Activated naive CD8-positive, alpha-beta T cell treated with anti-CD3 and anti-CD28 coated beads, Interleukin-2, amount 10 ng/mL, durations not matched to agents 7 days and 5 days (primary cell): ENCODE measurements around the gene SMC1B. TPM values are rescaled to one million over a fixed set of nuclear protein-coding genes. Genes with fewer than 3 reads are reported as not detected.
"Not testable (repeated sequence)": the region's sequence is repeated elsewhere in the genome, so short reads cannot be mapped to it uniquely, and the experiment has no call there.

Experiments
- ATAC-seq: fragments of 150-1000 bp; cut with Tn5 transposase; one replicate; pipeline ENCODE4 v1.10.0; 2021; ENCODE audit warnings: low read depth, moderate library complexity
- POLR2A ChIA-PET: fragments of 350-600 bp; sonication (Branson Sonifier 250); formaldehyde crosslinking; loops from one replicate; lab custom pipeline; 2021; ENCODE audit warnings: antibody characterized with exemption; lab: Charles Lee
- DNase-seq: peaks from one replicate; pipeline ENCODE4 v3.0.0; 2021
- H3K27ac Mint-ChIP-seq: one replicate; pipeline ENCODE4 v1.8.0; 2022; ENCODE audit warnings: mild to moderate bottlenecking, mixed read lengths
- H3K27me3 Mint-ChIP-seq: one replicate; pipeline ENCODE4 v1.8.0; 2022; ENCODE audit warnings: mild to moderate bottlenecking, moderate library complexity, mixed read lengths
- H3K36me3 Mint-ChIP-seq: one replicate; pipeline ENCODE4 v1.8.0; 2021; ENCODE audit warnings: mild to moderate bottlenecking, mixed read lengths
- H3K4me1 Mint-ChIP-seq: one replicate; pipeline ENCODE4 v1.8.0; 2021; ENCODE audit warnings: mixed read lengths
- H3K4me3 Mint-ChIP-seq: one replicate; pipeline ENCODE4 v1.8.0; 2022; ENCODE audit warnings: mild to moderate bottlenecking, moderate library complexity, mixed read lengths
- H3K9me3 Mint-ChIP-seq: one replicate; pipeline ENCODE4 v1.8.0; 2021; ENCODE audit warnings: mixed read lengths
- total RNA-seq, 2 experiments: library from RNA; stranded (reverse); gene quantifications; one replicate each; pipeline ENCODE4 v1.2.3, GENCODE V29; 2021

The SMC1B gene
- total RNA-seq, 2 experiments from 2014 or later: 2.4 to 2.5 TPM

GRCh38 chr22:45436871-45437517 lies 23.6 kb upstream of the SMC1B start:
- not testable (repeated sequence) for H3K9me3 Mint-ChIP-seq

GRCh38 chr22:45435544-45436139 lies 22.2 kb upstream of the SMC1B start:
- no peak overlapping the region for H3K27ac Mint-ChIP-seq
- no peak overlapping the region for H3K4me3 Mint-ChIP-seq
- ATAC-seq (peak; percentile 85), DNase-seq (peak; percentile 80)
- H3K9me3 Mint-ChIP-seq: no peaks in the 10 kb centered on the region
- POLR2A ChIA-PET: no interaction called here
- peaks cover 4% of the 10 kb centered on the region for H3K27me3 Mint-ChIP-seq
- H3K36me3 Mint-ChIP-seq: peaks cover 2% of the 10 kb centered on the region
- peaks cover 9% of the 10 kb centered on the region for H3K4me1 Mint-ChIP-seq

More at GRCh38 chr22:45436871-45437517, 23.6 kb upstream of the SMC1B start:
- ATAC-seq, H3K36me3 Mint-ChIP-seq, H3K4me3 Mint-ChIP-seq, H3K27me3 Mint-ChIP-seq, H3K27ac Mint-ChIP-seq, DNase-seq: not testable (repeated sequence)
- POLR2A ChIA-PET: interaction anchor here (0.6 kb wide), 1 partner anchor 368 kb away, joined by 3 read pairs; no protein-coding TSS in a partner anchor
- peaks cover 16% of the 10 kb centered on the region for H3K4me1 Mint-ChIP-seq

GRCh38 chr22:45434981-45435380 lies 21.6 kb upstream of the SMC1B start:
- H3K4me3 Mint-ChIP-seq: no peak overlapping the region
- H3K27me3 Mint-ChIP-seq: peaks cover 3% of the 10 kb centered on the region
- H3K36me3 Mint-ChIP-seq: peaks cover 2% of the 10 kb centered on the region
- no peaks in the 10 kb centered on the region for H3K9me3 Mint-ChIP-seq
- POLR2A ChIA-PET: no interaction called here
- H3K4me1 Mint-ChIP-seq: peaks cover 7% of the 10 kb centered on the region
- DNase-seq: no peak
- H3K27ac Mint-ChIP-seq: peak overlapping the region; percentile 37
- no peak for ATAC-seq

- no peaks in the 10 kb centered on the region for H3K27me3 Mint-ChIP-seq
- peaks cover 16% of the 10 kb centered on the region for H3K36me3 Mint-ChIP-seq
- H3K9me3 Mint-ChIP-seq: no peaks in the 10 kb centered on the region
- H3K4me1 Mint-ChIP-seq: peaks cover 7% of the 10 kb centered on the region
- no peak overlapping the region for H3K27ac Mint-ChIP-seq
- no peak for DNase-seq
- H3K4me3 Mint-ChIP-seq: no peak overlapping the region
- ATAC-seq: no peak
- POLR2A ChIA-PET: no interaction called here
Observed at GRCh38 chr22:45430871-45431270, 17.5 kb upstream of the SMC1B start.

GRCh38 chr22:45429981-45430775 lies 16.8 kb upstream of the SMC1B start:
- DNase-seq: no peak
- H3K9me3 Mint-ChIP-seq: no peaks in the 10 kb centered on the region
- ATAC-seq: no peak
- POLR2A ChIA-PET: interaction anchor here (0.7 kb wide), 1 partner anchor 16 kb away, joined by 3 read pairs; no protein-coding TSS in a partner anchor
- no peaks in the 10 kb centered on the region for H3K27me3 Mint-ChIP-seq
- no peak overlapping the region for H3K27ac Mint-ChIP-seq
- peaks cover 17% of the 10 kb centered on the region for H3K36me3 Mint-ChIP-seq
- no peak overlapping the region for H3K4me3 Mint-ChIP-seq
- no peaks in the 10 kb centered on the region for H3K4me1 Mint-ChIP-seq

GRCh38 chr22:45429424-45429823 lies 16.0 kb upstream of the SMC1B start:
- POLR2A ChIA-PET: interaction anchor here (0.7 kb wide), 1 partner anchor 15 kb away, joined by 3 read pairs; no protein-coding TSS in a partner anchor
- Mint-ChIP-seq H3K4me1 (no peaks in the 10 kb centered on the region), H3K27ac (no peak overlapping the region), H3K27me3 (no peaks in the 10 kb centered on the region), H3K4me3 (no peak overlapping the region), H3K9me3 (no peaks in the 10 kb centered on the region), H3K36me3 (peaks cover 16% of the 10 kb centered on the region)
- DNase-seq (peak; percentile 19), ATAC-seq (no peak)

GRCh38 chr22:45428391-45429385 lies 15.3 kb upstream of the SMC1B start:
- peak; percentile 14 for DNase-seq
- Mint-ChIP-seq H3K9me3 (no peaks in the 10 kb centered on the region), H3K36me3 (peaks cover 16% of the 10 kb centered on the region), H3K27me3 (no peaks in the 10 kb centered on the region), H3K27ac (no peak overlapping the region), H3K4me3 (no peak overlapping the region), H3K4me1 (no peaks in the 10 kb centered on the region)
- POLR2A ChIA-PET: interaction anchor here (0.7 kb wide), 1 partner anchor 14 kb away, joined by 3 read pairs; no protein-coding TSS in a partner anchor
- no peak for ATAC-seq

GRCh38 chr22:45427114-45427513 lies 13.7 kb upstream of the SMC1B start:
- DNase-seq: no peak
- H3K4me3 Mint-ChIP-seq: no peak overlapping the region
- no peak overlapping the region for H3K27ac Mint-ChIP-seq
- peaks cover 17% of the 10 kb centered on the region for H3K36me3 Mint-ChIP-seq
- no peaks in the 10 kb centered on the region for H3K4me1 Mint-ChIP-seq
- POLR2A ChIA-PET: no interaction called here
- ATAC-seq: no peak
- H3K9me3 Mint-ChIP-seq: no peaks in the 10 kb centered on the region
- no peaks in the 10 kb centered on the region for H3K27me3 Mint-ChIP-seq

GRCh38 chr22:45426387-45426786 lies 13.0 kb upstream of the SMC1B start:
- Mint-ChIP-seq H3K27me3 (no peaks in the 10 kb centered on the region), H3K27ac (no peak overlapping the region), H3K36me3 (peaks cover 21% of the 10 kb centered on the region), H3K9me3 (no peaks in the 10 kb centered on the region), H3K4me3 (no peak overlapping the region), H3K4me1 (peaks cover 3% of the 10 kb centered on the region)
- DNase-seq (no peak), ATAC-seq (no peak)
- POLR2A ChIA-PET: no interaction called here

GRCh38 chr22:45425531-45426265 lies 12.3 kb upstream of the SMC1B start:
- Mint-ChIP-seq H3K4me3 (no peak overlapping the region), H3K27me3 (no peaks in the 10 kb centered on the region), H3K4me1 (peaks cover 3% of the 10 kb centered on the region), H3K36me3 (peaks cover 21% of the 10 kb centered on the region), H3K9me3 (no peaks in the 10 kb centered on the region), H3K27ac (no peak overlapping the region)
- DNase-seq (peak; percentile 8), ATAC-seq (no peak)
- POLR2A ChIA-PET: interaction anchor here (0.6 kb wide), 1 partner anchor 165 kb away, joined by 4 read pairs; no protein-coding TSS in a partner anchor

- H3K27ac Mint-ChIP-seq: no peak overlapping the region
- POLR2A ChIA-PET: interaction anchor here (0.6 kb wide), 1 partner anchor 164 kb away, joined by 4 read pairs; no protein-coding TSS in a partner anchor
- no peaks in the 10 kb centered on the region for H3K9me3 Mint-ChIP-seq
- no peak for ATAC-seq
- H3K4me3 Mint-ChIP-seq: no peak overlapping the region
- no peak for DNase-seq
- peaks cover 3% of the 10 kb centered on the region for H3K4me1 Mint-ChIP-seq
- no peaks in the 10 kb centered on the region for H3K27me3 Mint-ChIP-seq
- H3K36me3 Mint-ChIP-seq: peaks cover 27% of the 10 kb centered on the region
Observed at GRCh38 chr22:45425101-45425500, 11.7 kb upstream of the SMC1B start.

GRCh38 chr22:45424241-45424731 lies 10.9 kb upstream of the SMC1B start:
- no peak overlapping the region for H3K4me3 Mint-ChIP-seq
- no peak for DNase-seq
- no peaks in the 10 kb centered on the region for H3K9me3 Mint-ChIP-seq
- no peak overlapping the region for H3K27ac Mint-ChIP-seq
- peaks cover 3% of the 10 kb centered on the region for H3K4me1 Mint-ChIP-seq
- POLR2A ChIA-PET: no interaction called here
- peaks cover 31% of the 10 kb centered on the region for H3K36me3 Mint-ChIP-seq
- no peaks in the 10 kb centered on the region for H3K27me3 Mint-ChIP-seq
- ATAC-seq: no peak
